GM19468 (cell line): ENCODE data around the gene NKD1.

ENCODE experiments used
- ATAC-seq: cut with Tn5 transposase; IDR thresholded peaks from one replicate; pipeline ENCODE4 v1.9.1; 2021; ENCODE audit warnings: mild to moderate bottlenecking, moderate library complexity, moderate number of reproducible peaks; ENCODE audit not compliant: unreplicated experiment; ENCODE audit errors: extremely low read depth

The NKD1 gene

DNA sequence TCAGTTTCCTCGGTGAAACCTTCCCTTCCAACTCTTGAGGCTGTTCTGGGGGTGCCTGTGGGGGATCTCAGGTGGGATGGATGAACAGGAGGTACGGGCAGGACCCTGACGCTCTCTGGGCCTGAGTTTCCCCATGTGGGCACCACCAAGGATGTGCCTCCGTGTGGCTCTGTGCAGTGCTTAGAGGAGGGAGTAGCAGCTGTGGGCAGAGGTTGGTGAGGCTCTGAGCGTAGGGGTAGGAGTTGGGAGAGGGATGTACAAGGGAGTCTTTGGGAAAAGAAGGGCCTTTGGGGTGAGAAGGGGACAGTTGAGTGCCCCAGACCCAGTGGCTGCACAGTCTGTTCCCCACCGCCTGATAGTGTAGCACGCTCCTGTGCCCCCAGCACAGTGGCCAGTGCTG, 73.8 kb downstream of the NKD1 start:
- ATAC-seq, result no peak

DNA sequence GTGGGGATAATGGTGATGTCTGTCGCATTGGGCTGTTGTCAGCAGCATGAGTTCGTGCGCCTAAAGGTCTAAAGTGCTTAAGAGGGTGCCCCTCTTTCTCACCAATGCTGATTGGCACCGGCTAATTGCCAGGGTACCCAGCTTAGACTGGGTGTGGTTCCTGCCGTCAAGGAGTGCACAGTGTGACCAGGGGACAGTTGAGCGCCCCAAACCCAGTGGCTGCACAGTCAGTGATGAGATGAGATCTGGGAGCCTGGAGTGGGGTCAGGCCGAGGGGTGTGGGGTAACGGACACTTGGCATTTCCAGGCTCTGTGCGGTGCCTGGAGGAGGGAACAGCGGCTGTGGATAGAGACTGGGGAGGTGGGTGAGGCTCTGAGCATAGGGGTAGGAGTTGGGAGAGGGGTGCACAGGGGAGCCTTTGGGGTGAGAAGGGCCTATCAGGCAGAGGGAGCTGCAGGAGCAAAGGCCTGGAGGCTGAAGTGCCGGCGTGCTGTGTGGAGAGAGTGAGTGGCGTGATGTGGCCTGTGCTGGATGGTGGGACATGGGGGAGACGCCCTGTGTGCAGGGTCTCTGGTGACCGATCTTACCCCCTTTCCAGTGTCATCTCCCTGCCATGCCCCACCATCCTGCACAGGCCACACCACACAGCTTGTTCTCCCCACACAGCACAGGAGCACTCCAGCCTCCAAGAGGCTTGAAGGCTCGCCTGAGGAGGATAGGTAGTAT, 74.6 kb downstream of the NKD1 start:
- ATAC-seq, result no peak

DNA sequence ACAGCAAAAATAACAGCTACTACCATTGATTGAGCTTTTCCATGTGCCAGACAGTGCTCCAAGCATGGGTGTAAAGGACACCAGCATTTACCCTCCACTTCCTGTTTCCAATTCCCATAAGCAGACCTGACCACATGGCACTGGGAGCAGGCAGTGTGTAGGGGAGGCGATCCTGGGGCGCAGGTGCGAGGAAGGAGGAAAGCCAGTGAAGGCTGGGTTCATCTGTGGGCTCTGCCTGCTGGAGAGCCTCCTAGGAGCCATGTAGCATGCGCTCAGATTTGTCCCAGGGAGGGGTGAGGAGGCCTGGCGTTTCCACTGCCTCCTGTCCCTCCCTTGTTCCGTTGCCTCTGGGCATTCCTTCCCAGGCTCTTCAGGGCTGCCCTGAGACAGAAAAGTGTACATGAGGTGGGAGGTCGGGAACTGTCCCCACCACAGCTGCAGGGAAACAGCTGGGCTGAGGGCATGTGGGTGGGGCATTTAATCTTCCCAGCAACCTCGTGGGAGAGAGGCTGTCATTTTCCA, 76.3 kb downstream of the NKD1 start:
- no peak for ATAC-seq

DNA sequence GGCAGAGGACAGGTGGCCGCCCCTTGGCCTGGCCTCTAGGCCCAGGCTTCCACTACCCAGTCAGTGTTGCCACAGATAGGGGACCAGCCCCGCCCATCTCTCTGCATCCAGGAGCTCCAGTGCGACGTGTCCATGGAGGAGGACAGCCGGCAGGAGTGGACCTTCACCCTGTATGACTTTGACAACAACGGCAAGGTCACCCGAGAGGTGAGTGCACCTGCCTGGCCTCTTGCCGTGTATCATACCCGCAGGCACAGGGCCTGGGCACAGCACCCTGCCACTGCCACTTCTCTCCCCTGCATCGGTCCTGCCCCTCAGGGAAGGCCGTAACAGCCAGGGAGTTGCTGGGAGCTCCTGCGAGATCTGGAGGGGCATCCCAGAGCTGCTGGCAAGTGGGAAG, 77.2 kb downstream of the NKD1 start:
- ATAC-seq, result no peak

DNA sequence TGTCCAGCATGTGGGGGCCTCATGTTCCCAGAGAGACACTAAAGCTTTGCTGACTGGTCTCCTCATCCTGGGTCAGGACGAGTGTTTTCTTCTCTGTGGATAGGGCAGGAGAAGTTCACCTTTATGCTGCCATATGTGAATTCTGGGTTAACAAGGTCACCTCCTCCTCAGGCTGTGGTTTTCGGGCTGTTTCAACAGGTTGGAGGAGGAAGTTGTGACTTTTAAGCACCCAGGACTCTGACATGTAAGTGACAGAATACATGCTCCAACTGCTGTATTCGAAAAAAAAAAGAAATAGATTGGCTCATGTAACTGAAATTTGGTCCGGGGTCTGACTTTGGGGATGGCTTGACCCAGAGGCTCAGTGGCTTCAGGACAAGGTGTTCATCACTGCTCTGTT, 78.7 kb downstream of the NKD1 start:
- no peak for ATAC-seq

DNA sequence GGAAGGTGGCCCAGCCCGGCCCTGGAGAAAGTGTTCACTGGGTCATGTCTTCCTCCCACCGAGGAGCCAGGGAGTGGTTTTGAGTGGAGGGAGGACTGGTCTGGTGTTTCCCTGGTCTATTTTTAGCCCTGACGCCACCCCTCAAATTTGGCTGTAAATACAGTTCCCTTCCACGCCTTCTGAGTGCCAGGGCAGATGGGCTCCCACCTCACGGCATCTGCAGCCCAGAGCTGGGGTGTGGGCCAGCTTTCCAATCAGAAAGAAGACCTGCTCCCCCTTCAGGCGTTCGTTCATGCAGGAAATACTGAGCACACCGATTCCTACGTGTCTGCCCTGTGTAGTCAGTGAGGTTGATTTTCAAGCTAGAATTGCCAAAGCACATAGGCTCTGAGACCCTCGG, 79.2 kb downstream of the NKD1 start:
- ATAC-seq, result no peak

GRCh38 chr16:50628156-50628802, 80.1 kb downstream of the NKD1 start:
- ATAC-seq, result no peak

- no peak for ATAC-seq
Measured at GRCh38 chr16:50629334-50629733, 81.1 kb downstream of the NKD1 start.

GRCh38 chr16:50630394-50631020, 82.3 kb downstream of the NKD1 start:
- ATAC-seq, result no peak

DNA sequence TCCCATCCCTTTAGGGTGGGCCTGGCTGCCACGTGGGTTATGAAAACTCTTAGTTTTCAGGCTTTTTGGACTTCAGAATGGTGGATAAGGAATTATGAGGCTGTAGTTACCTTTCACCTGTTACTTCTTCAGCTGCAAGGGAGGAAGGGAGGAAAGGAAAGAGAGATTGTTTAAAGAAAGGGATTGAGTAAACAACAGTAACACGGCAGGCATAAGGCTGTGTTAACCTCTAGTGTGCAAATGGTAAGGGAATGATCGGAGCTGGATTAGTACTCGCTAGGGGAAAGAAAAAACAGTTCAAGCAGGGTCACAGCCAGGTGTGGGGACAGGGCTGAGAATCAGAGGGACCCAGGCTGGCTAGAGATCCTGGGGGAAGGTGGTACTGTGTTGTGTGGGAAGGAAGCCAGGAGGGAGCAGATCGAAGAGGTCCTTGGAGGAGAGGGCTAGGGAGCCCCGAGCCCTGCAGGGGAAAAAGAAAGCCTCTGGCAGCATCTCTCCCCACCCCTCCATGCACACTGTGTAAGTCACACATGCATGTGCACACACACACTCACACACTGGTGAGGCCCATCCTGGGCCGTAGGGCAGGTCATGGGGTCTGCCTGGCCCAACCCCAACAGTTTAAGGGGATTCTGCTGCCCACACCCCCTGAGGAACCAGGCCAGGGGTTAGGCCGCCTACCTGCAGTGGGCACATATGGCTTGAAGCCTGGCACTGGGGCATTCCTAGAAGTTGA, 83.2 kb downstream of the NKD1 start:
- ATAC-seq, result no peak

DNA sequence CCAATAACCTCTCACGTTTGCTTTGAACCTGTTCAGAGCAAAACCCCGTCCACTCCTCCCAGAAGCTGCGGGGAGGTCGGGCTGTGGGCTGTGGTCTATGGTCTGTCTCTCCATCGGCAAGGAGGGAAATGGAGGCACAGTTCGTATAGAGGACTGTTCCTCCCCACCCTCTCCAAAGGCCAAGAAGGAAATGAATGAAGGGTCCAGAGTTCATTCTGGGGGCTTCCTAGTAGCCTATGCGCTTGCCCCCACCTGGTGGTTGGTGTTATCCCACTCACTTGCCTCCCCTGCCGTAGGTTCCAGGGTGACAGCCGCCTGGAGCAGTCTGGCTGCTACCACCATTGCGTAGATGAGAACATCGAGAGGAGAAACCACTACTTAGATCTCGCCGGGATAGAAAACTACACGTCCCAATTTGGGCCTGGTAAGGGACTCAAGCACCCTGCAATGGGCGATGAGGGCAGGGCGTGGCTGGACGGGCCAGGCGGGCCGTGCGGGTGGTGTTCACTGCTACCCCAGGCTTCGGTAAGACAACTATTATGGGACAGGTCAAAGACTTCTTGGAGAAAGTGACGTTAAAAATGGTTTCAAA, 83.9 kb downstream of the NKD1 start:
- ATAC-seq, result no peak

DNA sequence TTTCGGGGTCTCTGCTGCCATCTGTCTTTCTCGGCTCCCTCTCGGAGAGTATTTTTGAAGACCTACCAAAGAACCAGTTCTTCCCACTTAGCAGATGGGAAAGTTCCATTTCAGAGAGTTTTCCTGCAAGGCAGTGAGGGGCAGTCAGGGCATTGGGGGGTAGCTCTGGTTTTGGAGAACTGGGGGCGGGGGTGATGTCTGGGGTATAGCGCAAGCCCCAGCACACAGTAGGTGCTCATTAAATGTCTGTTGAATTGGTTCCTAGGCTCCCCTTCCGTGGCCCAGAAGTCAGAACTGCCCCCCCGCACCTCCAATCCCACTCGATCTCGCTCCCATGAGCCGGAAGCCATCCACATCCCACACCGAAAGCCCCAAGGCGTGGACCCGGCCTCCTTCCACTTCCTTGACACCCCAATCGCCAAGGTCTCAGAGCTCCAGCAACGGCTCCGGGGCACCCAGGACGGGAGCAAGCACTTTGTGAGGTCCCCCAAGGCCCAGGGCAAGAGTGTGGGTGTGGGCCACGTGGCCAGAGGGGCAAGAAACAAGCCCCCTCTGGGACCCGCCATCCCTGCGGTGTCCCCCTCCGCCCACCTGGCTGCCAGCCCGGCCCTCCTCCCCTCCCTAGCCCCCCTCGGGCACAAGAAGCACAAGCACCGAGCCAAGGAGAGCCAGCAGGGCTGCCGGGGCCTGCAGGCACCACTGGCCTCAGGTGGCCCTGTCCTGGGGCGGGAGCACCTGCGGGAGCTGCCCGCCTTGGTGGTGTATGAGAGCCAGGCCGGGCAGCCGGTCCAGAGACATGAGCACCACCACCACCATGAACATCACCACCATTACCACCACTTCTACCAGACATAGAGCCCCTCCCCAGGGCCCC, 85.0 kb downstream of the NKD1 start:
- no peak for ATAC-seq

- ATAC-seq, result no peak
Measured at GRCh38 chr16:50634090-50634489, 85.9 kb downstream of the NKD1 start.

- no peak for ATAC-seq
Measured at GRCh38 chr16:50634947-50635346, 86.8 kb downstream of the NKD1 start.

- no peak for ATAC-seq
Measured at GRCh38 chr16:50635505-50636392, 87.6 kb downstream of the NKD1 start.

- ATAC-seq, result no peak
Measured at GRCh38 chr16:50636753-50637374, 88.7 kb downstream of the NKD1 start.

DNA sequence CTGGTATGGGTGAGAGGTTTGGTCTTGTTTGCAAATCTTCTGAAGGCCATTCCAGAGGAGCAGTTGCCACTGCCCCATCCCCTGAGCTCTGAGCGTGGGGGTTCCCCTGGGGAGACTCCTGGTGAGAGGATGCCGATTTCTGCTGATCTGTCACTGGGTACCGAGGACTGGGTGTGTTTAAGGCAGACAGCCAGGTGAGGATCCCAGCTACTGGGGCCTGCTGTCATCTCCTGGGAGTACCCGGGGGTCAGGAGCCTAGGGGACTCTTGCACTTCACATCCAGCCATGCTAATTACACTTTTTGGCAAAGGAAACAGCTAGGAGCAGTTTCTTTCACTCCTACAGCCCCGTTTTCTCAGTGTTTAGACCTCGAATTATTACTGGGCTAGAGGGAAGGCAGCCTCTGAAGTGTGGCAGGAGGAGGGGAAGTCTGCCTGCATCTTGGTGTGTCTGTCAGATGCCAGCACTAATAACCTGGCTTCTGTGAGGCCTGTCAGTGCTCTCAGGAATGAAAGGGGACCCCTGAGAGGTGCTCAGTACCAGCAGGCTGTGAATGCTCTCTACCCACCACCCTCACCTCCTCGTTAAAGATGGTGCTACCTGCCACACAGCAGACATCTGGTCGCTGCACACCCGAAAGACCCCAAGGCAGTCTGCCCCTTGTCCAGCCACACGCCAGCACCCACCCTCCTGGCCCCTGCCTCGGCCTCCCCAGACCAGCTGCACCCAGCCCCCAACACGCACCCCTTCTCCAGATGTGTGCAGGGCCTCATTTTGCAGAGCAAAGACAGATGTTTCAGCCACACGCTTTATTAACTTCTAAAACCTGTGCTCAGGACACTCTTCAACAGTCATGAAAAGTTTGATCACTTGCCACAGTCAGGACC, 89.8 kb downstream of the NKD1 start:
- ATAC-seq, result no peak
